OCI-M1 (cell line): ENCODE measurements around the gene RERE.
"Not testable (repeated sequence)": the region's sequence is repeated elsewhere in the genome, so short reads cannot be mapped to it uniquely, and the experiment has no call there.

ENCODE experiments used
- DNase-seq: peaks from one replicate; lab custom pipeline; 2025; lab: John Stamatoyannopoulos, UW

RERE gene

DNA sequence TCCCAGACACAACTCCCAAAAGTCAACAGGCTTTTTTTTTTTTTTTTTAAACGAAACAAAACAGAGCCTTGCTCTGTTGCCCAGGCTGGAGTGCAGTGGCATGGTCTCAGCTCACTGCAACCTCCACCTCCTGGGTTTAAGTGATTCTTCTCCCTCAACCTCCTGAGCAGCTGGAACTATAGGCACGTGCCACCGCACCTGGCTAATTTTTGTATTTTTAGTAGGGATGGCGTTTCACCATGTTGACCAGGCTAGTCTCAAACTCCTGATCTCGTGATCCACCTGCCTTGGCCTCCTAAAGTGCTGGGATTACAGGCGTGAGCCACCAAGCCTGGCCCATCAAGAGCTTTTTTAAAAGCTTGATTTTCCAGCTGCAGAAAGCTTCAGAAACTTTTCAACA is 437.1 kb downstream of the RERE start:
- not testable (repeated sequence) for DNase-seq

GRCh38 chr1:8379513-8380186 is 437.8 kb downstream of the RERE start:
- DNase-seq: no peak

DNA sequence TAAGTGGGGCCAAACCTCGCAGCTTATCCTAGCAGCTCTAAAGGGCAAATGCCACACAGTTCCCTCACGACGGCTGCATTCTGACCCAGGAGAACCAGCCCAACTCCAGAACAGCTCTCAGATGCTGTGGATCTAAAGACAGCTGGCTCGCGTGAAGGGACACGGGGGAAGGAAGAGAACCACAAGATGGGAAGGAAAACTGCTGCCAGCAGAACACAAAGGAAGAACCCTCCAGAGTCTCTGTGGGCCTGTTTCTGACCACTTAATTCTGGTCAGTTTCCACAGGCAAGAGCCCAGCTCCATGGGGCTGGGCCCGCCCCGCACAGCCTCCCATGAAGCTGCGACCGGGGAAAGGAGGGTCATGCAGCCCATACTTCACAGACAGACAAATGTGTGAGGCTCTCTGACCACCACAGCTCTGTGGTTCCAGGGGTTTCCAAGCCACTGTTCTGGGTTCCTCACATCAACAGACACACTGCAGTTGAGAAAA is 438.4 kb downstream of the RERE start:
- no peak for DNase-seq

DNA sequence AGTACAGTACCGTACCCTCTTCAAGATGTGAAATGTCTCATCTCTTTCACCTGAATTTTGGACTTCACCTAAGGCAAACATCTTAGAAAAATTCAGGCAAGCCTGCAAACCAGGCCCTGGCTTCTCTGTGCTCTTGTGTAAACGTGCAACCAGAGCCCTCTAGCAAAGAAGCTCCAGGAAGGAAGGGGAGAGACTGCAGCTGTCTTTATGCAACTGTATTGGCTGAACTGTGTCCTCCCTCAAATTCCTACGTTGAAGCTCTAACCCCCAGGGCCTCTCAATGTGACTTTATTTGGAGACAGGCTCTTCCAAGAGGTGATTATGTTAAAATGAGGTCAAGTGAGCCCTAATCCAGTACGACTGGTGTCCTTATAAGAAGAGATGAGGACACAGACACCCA is 439.3 kb downstream of the RERE start:
- DNase-seq: no peak

- no peak for DNase-seq
Observed at GRCh38 chr1:8377271-8377981, 440.0 kb downstream of the RERE start.

DNA sequence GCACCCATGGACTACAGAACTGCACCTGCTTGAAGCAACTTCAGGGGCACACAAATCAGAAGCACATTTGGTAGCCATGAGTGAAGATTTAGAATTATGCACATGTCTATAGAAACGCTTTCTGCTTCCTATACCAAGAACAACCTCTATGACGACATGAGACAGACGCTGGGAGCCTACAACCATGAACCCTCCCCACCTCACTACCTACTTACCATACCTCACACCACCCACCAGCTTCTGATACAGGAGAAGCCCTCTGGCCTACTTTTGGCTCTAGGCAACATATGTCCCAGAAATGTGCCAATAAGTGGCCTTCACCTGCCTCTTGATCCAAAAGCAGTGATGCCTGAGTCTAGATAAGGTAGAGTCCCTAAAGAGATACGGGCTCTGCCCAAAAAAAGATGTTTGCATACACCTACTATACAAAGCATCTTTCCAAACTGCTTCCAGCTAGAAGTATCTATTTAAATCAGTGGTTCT is 441.0 kb downstream of the RERE start:
- DNase-seq: no peak

DNA sequence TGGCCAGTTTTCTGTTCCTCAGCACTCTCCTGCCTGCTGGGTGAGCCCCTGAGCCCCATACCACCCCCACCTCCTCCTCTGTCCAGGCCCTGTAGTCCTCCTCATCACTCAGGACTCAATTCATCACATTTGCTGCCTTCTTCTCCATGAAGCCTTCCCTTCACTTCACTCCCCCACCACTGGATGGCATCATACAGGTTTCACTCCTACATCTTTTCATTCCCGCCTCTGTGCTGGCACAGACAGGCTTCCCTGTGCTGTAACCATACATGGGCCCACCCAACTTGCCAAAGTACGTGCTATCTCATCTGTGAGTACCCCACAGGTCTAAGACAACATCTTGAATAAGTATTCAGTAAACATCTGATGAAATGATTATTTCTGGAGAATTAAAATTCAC is 442.6 kb downstream of the RERE start:
- peak; percentile 53 for DNase-seq

DNA sequence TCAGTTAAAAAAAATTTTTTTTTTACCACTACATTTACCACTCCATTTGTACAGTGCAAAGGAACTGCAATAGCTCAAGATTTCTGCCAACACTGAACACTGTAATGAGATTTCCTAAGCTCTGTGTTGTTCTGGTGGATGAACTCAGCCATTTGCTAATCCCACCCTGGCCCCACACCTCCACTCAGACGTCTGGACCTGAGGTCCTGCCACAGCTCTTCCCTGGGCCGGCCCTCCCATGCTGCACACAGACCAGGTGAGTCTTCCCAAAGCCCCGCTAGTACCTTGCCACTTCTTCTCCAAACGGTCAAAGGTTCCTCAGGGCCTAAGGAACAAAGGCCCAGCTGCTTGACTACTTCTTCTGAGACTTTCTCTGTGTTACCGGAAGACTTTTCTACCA is 443.1 kb downstream of the RERE start:
- DNase-seq: no peak

DNA sequence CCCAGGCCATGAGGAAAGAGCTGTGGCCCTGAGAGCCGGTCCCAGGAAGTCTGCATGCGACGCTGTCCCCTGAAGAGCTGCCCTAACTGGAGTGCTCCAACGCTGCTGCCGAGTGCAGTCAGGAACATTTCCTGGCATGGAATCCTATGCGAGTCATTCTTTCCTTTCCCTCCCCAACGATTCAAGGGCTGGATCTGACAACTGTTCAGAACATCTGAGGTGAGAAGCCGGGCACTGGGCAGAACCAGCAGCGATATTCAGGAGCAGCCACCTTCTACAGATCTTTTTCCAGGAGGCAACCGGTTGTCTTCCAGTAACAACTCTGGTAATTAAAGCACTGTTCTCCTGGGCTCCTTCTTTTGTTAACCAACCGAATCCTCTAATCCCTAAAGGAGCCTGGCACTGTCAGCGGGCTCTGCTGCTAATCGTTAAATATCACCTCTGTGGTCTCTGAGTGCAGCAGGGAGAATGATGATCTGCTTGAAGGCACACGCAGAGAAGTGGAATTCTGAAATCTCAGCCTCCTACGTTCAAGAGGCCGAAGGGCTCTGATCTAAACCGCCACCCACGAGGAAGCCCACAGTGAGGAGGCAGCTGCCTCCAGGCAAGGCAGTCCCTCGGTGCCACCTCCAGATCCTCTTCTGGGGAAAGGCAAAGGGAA is 443.7 kb downstream of the RERE start:
- DNase-seq: no peak

DNA sequence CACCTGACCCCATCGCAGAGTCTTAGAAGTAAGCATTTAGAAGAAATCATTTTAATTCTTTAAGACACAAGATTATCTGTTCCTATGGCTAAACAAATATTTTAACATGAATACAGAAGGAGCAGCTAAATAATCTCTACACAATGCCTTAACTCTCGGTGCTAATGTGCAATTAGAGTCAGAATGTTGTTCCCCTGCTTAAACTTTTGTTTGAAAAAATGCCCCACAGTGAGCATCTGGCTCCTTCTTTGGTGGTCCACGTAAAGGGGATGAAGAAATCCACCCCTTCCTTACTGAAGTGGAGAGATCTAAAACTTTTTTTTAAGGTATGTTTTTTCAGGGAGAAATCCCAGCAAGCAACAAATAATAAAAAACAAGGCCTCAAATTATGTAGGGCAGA is 444.3 kb downstream of the RERE start:
- DNase-seq: no peak

- no peak for DNase-seq
Observed at GRCh38 chr1:8371372-8371991, 446.0 kb downstream of the RERE start.

DNA sequence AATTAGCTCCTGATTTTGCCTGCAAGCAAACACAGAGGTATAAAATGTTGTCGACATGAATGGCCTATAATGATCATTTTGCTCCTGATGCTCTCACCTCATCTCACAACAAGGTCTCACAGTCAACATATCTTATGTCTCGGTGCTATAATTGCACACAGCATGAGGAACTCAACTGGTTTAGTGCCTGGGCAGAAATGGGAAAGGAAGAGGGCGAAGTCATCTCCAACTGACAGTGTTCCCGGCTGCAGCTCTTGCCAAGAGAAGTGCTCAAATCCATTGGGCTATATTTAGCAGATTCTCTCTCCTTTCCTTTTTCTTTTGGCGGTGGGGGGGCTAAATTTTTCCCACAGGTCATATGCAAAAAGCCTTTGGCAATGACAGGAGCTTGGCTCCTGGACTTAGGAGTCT is 446.5 kb downstream of the RERE start:
- no peak for DNase-seq

- DNase-seq: no peak
Observed at GRCh38 chr1:8370046-8370881, 447.2 kb downstream of the RERE start.

GRCh38 chr1:8368956-8369639 is 448.3 kb downstream of the RERE start:
- no peak for DNase-seq

- no peak for DNase-seq
Observed at GRCh38 chr1:8367571-8368194, 449.8 kb downstream of the RERE start.

- no peak for DNase-seq
Observed at GRCh38 chr1:8365661-8366362, 451.6 kb downstream of the RERE start.

DNA sequence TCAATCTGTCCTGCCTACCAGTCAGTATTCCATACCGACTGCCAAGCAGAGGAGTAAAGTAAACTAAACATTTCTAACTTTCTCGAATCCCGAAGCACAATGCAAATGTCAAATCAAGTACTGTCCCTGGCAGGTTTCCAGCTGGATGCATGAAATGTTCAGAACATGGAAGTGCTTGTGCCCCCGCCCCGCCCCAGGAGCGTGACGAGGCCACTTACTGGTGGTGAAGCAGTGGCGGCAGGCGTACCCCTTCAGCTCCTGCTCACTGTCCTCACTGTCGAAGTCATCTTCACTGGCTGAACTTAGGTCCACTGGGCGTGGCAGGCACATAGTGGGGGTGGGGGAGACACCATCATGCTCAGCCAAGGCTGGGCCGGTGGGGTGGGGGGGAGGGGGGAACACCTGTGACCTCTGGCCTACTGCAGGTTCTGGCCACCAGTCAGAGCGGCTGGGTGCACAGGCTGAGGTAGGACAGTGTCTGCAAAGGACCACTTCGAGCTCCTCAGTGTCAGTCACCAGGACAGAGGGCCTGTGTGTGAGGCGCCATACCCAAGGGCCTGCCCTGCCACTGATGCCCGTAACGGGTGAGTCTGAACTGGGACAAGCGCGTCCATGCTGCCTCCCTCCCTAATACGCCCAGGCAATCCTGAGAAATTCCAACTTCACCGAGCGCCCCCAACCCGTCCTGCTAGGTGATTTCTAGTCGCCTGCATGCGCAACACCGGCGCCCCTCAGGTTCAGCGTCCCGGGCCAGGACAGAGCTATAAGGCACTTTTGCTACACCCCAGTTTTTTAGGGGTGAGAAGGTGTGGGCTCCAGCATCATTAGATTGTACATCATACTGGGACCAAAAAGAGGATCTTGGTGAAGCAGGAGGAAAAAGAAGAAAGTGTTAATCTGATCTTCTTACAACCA is 452.7 kb downstream of the RERE start:
- DNase-seq: no peak

DNA sequence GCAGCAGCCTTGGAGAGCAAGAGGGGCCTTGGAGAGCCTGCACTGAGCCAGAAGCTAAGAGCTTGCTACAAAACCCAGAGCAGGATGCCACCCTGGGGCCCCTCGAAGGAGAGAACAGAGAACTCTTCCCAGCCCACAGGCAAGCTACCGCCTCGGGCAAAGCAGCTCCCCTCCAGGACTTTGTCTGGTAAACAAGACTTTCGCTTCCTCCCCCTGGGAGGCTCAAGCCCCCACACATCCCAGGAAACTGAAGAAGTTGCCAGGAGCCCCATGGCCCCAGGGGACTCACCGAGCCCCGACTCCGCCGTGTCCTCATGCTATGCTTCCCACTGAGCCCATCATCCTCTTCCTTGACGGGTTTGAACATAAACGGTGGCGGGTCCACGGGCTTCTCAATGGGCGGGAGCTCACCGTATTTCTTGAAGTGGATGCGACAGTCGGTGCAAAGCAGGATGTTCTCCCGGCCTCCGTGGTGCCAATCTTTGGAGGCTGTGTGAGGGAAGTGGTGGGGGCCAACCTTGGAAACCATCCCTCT is 453.6 kb downstream of the RERE start:
- no peak for DNase-seq
